GM21717 (cell line): ENCODE data around the gene TBC1D9.

ENCODE experiments used
- ATAC-seq: cut with Tn5 transposase; IDR thresholded peaks from one replicate; pipeline ENCODE4 v1.9.1; 2021; ENCODE audit warnings: mild to moderate bottlenecking, moderate library complexity; ENCODE audit not compliant: unreplicated experiment

The TBC1D9 gene

DNA sequence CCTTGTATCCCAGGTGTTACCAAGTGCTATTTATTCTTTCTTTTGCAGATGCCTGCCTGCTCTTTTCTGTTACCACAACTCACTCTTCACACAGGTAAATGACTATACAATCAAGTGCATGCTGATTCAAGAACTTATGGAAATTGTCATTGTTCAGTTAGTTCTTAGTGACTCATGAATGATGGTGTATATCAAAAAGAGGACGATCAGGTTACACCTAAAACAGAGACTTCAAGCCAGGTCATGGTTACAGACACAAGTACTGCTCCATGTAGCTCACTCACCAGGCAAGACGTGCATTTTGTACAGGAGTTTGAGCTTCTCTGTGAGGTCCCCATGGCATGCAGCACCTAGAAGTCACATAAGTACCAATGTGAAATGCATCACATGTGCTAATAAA is 128.2 kb downstream of the TBC1D9 start:
- no peak for ATAC-seq

DNA sequence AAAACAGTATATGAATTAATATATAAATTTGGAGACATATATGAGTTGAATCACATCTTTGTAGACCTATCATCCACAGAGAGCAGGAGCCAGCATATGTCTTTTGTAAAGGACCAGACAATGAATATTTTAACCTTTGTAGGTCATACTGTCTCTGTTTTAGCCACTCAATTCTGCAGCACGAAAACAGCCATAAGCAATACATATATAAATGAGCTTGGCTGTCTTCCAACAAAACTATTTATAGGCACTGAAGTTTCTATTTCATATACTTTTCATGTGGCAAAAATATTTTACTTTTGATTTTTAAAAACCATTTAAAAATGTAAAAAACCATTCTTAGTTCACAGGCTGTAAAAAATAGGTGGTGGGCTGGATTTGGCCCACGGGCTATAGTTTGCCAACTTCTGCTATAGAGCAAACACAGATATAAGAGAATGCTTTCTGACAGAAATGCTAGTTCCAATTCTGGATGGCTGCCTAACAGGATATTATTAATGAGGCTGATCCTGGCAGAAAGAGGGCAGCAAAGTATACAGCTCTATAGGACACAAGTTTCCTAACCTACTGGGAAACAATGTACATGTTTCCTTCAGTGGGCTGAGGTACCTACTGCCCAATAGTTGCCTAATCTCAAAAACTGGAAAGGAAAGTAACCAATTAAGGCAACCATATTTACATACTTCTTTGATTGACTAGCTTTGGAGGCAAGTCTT is 129.4 kb downstream of the TBC1D9 start:
- ATAC-seq: no peak

DNA sequence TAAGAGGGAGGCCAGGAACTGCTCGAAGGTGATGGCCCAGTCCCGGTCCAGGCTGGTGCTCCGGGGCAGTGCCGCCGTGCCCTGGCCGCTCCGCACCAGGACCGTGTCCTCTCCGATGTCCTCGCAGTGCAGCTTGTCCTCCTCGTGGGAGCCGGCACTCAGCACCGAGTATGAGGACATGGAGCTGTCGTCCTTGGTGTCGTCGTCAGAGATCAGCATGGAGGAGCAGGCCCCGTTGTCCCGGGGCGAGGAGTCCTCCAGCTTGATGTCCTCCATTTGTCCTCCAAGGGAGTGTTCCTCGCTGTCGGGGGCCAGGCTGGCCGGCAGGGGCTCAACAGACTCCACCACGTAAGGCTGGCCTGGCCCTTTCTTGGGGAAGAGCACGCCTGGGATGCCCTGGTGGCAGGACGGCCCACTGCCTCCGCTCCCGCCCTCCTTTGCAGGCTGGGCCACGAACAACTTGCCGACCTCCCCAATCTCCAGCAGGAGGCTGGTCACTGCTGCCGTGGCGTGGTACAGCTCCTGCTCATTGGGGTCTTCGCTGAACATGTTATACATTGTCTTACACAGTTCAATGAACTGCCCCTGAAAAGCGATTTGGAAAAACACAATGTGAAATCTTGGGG is 133.7 kb downstream of the TBC1D9 start:
- ATAC-seq: no peak

DNA sequence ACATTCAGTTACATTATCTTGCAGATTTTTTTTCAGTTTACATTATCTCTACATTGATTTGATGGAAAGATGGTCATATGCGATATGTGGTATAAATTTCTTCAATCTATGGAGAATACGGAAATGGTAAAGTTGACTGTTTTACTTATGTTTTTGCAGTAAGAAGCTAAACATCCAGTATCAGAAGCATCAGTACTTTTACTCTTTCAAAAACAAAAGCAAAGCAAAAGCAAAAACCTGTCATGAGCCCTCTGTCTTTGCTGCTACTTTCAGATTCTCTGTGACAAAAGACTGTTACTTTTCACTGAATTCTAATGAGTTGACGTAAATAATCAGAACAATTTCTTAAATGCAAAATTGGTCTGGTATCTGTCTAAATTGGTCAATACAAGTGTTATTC is 135.0 kb downstream of the TBC1D9 start:
- no peak for ATAC-seq

DNA sequence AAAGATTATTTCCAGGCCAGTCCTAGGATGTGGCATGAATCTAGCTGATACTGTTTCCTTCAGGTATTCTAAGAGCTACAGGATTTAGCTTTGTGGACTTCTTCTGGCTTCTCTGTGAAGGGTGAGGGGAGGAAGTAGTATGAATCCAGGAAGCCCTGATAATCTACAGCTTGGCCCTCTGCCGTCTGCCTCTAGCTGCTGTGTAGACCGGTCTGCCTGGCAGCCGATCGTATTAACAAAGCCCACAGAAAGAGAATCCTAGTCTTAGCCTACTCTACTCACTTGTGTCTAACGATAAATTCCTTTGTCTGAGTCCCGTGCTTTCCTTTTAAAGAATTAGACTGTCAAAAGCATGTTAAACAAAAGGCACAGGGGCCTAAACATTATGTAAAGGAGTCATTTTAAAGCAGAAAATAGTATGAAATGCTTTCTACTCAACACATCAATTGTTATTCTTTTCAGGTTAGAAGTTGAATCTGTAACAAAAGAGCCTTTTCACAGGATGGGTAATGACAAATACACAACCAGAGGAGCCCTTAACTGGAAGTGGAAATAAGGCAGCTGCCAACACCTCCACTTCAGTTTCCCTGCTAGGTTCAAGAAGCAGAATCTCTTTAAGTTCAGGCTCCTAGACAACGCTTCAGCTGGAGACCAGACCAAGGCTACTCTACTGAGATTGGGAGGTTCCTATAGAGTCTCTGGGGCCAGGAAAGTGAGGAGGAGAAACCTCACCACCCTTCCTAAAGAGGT is 138.5 kb downstream of the TBC1D9 start:
- no peak for ATAC-seq

DNA sequence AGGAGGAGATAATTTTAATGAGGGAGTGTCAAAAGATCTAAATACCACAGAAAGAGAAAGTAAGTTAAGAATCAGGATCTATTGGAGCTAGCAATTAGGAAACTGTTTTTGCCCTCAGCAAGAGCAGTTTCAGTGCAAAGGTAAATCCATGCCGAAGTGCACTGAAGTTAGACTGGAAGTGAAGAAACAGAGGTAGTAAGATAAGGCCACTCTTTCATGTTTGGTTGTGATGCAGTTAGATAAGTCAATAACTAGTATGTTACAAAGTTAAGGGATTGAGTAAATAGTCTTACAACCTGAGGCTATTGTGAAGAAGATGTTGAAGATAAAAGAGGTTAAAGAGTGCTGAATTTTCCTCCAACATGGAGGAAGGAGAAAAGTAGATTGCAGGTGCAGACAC is 140.7 kb downstream of the TBC1D9 start:
- no peak for ATAC-seq

DNA sequence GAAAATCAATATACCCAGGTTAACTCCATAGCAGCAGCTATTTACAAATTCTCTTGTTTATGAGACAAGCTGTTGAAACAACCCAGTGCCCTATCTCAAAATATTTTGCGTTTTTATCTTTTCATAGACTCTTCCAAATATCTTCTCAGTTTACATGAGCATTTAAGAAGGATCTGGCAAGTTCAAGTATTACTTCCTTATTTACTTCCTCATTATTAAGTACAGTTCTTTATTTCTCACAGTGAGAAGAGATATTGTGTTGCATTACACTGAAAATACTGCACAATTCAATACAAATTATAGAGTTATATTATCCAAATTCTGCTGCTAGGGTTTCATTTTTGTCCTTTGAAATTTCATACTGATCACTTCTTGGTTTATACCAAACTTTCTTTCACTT is 143.8 kb downstream of the TBC1D9 start:
- no peak for ATAC-seq

DNA sequence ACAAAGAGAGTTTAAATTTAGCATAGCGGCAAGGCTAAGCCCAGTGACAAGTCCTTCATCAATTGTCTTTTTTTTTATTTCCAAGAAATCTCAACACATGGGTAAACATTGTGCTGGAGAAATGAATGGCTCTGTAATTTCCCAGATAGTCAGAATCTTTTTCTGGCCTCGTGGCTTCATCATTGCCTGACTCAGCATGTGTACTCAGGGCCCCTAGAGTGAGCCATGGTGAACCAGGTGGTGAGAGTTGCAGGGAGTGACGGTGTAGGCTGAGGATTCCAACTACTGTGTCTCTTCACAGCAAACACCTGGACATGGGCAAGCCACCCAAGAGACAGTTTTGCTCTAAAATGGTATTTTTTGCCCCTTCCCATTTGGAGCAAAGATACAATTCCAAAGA is 144.3 kb downstream of the TBC1D9 start:
- no peak for ATAC-seq

DNA sequence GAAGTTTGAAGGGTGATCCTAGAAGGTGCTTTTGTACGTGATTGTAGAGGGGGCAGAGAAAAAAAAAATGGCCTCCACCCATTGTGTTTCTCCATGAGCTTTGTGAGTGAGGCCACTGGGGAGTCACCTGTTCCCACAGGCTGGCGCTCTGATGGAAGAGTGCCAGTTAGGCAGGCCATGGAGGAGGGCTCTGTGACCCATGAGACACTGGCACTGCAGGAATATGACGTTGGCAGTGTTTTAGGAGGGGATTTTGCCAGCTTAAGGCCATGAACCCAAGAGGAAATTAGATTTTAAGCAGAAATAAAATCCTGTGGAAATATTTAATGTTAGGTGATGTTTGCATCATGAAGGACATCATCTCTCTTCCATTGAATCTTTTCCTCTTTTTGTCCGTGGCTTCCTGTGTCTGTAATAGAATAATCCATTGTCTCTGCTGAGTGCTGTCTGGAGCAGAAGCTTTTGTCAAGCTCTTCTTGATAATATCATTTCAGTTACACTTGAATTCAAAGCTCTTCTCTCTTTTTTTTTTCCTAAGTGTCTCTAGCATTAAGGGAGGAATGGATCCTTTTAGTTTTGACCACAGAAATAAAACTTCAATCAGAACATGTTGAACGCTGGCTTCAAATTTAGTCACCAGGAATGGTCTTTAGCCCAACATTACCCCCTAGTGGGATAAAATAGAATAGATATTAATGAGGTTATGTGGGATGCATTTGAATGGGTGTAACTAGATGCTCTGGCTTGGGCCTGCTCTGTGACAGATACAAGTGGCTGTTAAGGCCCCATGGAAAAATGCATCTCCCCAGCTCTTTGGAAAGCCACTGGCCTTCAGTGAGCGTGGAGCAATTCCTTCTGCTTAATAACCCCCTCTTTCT is 146.4 kb downstream of the TBC1D9 start:
- peak; percentile 85 for ATAC-seq

DNA sequence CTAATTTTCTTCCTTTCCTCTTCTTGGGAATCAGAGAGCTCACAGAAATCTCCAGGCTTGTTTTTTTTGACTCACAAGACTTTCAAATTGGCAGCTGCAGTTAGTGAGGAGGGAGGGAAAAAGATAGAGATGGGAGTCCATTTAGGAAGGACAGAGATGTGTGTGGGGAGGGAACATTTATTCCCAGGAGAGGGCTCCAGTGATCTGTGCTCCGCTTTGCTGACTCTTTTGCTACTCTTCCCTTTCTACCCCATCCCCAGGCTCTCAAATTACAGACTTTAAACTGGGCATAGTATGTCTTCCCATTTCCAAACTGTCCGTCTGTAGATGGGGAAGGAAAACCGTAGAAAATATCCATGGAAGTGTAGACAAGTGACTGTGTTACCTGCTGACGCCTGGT is 148.3 kb downstream of the TBC1D9 start:
- ATAC-seq: no peak

DNA sequence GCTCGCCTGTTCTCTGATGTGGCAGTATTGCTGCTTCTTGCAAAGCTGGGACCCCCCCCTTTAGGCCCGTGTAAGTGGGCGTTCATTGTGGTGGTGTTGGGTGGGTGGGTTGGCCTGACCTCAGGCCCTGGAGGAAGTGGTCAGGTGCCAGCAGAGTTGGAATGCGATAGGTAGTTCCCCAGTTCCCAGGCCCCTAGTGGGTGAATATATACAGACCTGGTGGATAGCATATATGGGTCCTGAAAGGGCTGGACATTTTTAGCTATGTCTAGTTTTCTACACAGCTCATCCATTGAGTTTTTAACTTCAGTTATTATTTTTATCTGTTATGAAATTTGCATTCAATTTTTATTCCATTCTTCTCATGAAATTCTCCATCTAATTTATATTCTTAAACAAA is 151.6 kb downstream of the TBC1D9 start:
- no peak for ATAC-seq

DNA sequence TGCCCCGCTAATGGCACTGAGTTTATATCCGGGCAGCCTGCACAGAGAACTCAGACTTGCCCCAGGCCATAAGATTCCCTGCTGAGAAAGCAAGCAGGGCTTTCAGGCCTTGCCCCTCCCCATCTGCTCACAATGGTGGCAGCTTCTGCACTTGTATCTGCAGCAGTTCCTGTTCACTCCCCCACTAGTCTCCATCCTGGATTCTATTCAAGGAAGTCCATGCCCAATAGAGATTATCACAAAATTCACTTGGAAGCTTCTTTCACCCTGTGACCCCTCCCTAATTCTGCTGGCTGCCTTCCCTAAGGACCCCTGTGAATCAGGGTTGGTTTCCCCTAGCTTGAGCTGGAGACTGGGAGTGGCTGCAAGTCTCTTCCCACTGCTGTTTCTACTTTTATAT is 152.9 kb downstream of the TBC1D9 start:
- no peak for ATAC-seq

DNA sequence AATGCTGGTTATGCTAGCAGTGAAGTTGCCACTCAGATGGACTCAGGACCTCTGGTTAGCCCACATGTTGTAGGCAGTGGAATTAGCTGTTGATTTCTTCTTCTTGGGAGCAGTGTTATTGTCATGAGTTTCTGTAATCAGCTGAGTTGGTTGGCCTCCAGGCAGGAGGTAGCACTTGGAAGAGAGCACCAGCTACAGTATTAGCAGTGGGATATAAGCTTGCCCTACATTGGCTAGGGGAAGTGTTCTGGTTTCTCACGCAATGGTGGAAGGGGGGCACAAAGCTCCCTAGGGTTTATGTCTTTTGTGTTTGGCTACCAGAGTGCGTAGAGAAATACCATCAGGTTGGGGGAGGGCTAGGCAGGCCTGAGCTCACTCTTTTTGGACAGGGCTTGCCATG is 153.5 kb downstream of the TBC1D9 start:
- ATAC-seq: no peak

DNA sequence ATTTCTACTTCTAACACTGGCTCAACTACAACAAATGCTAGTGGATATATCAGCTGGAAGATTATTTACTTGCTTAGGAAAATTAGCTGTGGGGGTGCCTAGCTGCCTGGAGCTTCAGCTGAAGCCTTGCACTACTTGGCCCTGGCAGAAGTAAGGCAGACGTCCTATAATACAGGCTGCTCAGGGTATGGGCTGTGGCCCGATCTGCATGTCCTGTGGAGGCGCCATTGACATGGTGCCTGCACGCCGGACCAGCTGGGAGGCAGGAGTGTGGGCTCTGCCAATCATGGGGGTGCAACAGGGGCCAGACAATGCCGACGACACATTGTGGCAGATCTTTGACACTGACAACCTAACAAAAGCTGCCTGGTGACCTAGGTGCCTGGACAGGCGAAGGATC is 155.8 kb downstream of the TBC1D9 start:
- no peak for ATAC-seq

DNA sequence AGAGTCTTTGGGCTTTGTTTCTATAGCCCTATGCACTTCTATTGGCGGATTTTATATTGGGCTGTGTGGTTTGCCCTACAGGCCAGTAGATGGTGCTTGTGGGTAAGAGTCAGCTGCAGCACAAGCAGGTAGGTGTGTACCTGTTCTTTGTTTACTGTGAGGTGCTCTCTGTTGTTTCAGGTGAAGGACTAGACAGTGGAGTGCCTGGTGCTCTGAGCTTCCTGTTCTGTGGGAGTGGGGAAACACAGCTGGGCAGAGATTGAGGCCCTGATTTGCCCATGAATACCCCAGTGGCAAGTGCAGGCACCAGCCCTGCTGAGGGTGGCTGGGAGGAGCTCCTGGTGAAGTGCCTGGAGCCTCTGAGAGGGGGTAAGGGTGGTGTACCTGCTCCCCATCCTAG is 161.1 kb downstream of the TBC1D9 start:
- ATAC-seq: peak; percentile 61

DNA sequence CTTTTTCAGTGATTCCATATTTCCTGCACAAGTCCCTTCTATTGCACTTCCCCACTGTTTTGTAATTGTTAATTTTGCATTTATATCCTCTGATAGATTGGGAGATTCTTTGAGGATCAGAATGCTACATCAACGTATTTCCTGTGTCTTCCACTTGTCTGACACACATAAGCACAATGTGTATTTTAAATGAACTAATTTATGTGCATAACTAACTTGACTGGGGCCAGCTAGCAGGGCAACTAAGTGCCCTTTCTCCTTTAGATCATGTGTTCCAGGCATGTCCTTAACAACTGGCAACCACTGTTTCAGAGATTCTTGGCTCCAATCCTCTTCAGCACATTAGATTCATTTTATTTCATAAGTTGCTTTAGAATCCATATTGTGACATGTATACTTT is 171.7 kb downstream of the TBC1D9 start:
- ATAC-seq: no peak

DNA sequence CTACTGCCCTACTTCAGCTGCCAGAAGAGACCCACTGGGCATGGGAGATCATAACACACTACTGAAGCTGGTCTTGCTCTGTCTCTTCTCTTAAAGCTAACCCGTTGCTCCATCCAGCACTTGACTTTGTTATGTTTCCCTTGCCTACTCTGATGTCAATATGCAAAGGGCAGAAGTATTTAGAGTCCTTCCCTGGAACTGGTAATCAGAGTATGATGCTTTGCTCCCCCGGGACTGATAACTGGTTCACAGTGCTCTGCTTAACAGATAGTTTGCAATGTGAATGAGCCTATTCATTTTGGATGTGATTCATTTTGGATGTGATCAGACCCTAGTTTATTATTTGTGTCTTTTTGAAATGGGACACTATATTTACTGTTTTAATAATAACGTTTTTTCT is 175.1 kb downstream of the TBC1D9 start:
- ATAC-seq: no peak

DNA sequence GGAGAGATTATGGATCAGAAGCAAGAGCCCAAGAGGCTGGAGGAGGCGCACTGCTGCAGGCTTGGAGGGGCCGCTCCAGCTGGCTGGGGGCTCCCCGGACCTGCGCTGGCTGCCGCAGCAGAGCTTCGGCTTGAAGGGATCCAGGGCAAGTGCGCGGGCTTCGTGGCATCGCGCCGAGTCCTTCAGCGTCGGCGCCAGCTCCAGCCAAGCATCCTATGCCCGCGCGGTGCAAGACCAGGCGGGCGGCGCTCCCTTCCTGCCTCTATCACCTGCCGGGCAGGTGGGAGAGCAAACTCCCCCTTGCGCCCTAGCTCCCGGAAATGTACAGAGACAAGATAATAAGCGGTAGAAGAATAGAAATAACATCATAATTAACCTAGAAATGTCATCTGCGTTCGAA is 176.9 kb downstream of the TBC1D9 start:
- ATAC-seq: no peak

DNA sequence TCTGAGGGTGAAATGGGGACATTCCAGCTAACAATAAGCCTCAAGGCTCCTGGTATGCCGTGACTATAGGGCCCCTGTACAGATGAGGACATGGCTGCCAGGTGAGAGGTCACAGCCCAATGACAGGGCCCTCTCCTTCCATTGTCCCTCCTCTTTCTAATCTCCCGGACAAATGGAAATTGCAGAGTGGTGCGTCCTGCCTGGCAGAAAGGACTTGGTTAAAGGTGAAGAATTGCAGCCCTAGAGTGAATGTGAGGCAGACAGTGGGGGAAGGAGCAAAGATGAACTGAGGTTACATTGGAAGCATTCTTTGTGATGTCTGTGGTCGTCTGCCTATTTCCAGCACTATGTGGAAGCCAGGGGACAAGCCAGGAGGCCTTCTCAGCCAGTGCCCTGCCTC is 180.7 kb downstream of the TBC1D9 start:
- ATAC-seq: no peak

DNA sequence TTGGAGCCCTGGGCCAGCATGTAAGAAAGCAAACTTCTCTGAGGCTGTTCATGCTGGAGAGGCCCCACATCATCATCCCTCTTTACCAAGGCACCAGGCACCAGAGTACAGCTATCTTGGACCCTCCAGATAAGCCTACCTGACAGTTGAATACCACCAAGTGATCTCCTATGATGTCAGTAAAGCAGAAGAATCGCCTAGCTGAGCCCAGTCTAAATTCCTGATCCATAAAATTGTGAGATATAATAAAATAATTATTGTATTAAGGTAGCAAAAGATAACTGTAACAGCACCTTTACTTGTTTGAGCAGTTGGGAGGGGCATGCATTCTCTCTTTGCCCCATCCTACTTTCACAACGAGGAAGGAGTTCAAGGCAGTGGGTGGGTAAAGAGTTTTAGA is 184.6 kb downstream of the TBC1D9 start:
- no peak for ATAC-seq
